Upper lobe of left lung (tissue), 4 donors: ENCODE data around the gene CHST13.

Source experiments
- EP300 ChIP-seq, 4 donors: sonication (generic); formaldehyde crosslinking; IDR thresholded peaks; one replicate each; pipeline ENCODE4 v1.5.1; 2017; ENCODE audit warnings: antibody characterized with exemption in 4 of 4, control low read depth in 2 of 4
- POLR2A ChIP-seq, 4 donors: fragments of 450-650 bp; IDR thresholded peaks; one replicate each; pipeline ENCODE4 v1.5.1; 2016 to 2017; ENCODE audit warnings: antibody characterized with exemption in 4 of 4, mild to moderate bottlenecking in 2 of 4
- POLR2AphosphoS5 ChIP-seq, 2 donors: sonication (generic); formaldehyde crosslinking; IDR thresholded peaks; one replicate each; pipeline ENCODE4 v1.5.1; 2017; ENCODE audit warnings: antibody characterized with exemption in 2 of 2
- TF ChIP-seq, protein P1 (sequence below), 6 experiments: fragments of 450-650 bp in 4 of 6; fragments of 200-600 bp in 2 of 6; sonication (generic) in 2 of 6; IDR thresholded peaks; one replicate each; pipeline ENCODE4 v1.5.1; 2016 to 2019; ENCODE audit warnings: antibody characterized with exemption in 6 of 6

GRCh38 chr3:126521122-126521891, 2.6 kb upstream of the CHST13 start:
- TF ChIP-seq POLR2A (IDR thresholded peaks at IDR 0.05) (no peak), POLR2AphosphoS5 (IDR thresholded peaks at IDR 0.05) (no peak), EP300 (IDR thresholded peaks at IDR 0.05) (no peak)
- TF ChIP-seq, protein P1, sequence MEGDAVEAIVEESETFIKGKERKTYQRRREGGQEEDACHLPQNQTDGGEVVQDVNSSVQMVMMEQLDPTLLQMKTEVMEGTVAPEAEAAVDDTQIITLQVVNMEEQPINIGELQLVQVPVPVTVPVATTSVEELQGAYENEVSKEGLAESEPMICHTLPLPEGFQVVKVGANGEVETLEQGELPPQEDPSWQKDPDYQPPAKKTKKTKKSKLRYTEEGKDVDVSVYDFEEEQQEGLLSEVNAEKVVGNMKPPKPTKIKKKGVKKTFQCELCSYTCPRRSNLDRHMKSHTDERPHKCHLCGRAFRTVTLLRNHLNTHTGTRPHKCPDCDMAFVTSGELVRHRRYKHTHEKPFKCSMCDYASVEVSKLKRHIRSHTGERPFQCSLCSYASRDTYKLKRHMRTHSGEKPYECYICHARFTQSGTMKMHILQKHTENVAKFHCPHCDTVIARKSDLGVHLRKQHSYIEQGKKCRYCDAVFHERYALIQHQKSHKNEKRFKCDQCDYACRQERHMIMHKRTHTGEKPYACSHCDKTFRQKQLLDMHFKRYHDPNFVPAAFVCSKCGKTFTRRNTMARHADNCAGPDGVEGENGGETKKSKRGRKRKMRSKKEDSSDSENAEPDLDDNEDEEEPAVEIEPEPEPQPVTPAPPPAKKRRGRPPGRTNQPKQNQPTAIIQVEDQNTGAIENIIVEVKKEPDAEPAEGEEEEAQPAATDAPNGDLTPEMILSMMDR (IDR thresholded peaks at IDR 0.05): no peak
